GM18517 (cell line): Measurements from ENCODE around the gene PF4V1.

ENCODE experiments used
- ATAC-seq: cut with Tn5 transposase; IDR thresholded peaks from one replicate; pipeline ENCODE4 v1.9.1; 2021; ENCODE audit warnings: mild to moderate bottlenecking, moderate library complexity; ENCODE audit not compliant: unreplicated experiment

Gene PF4V1

GRCh38 chr4:73844806-73845205 is 8.3 kb upstream of the PF4V1 start:
- no peak for ATAC-seq

- ATAC-seq = no peak
Measured at GRCh38 chr4:73847526-73848182, 5.4 kb upstream of the PF4V1 start.

GRCh38 chr4:73848183-73848777 is 4.8 kb upstream of the PF4V1 start:
- ATAC-seq = no peak

GRCh38 chr4:73850261-73850970 is 2.7 kb upstream of the PF4V1 start:
- no peak for ATAC-seq

GRCh38 chr4:73851293-73851692 is 1.8 kb upstream of the PF4V1 start:
- no peak for ATAC-seq

GRCh38 chr4:73852771-73853170 is 325 bp upstream of the PF4V1 start:
- ATAC-seq = no peak

- no peak for ATAC-seq
Measured at GRCh38 chr4:73853718-73854473, 800 bp downstream of the PF4V1 start.

GRCh38 chr4:73855406-73855805 is 2.3 kb downstream of the PF4V1 start:
- no peak for ATAC-seq

- no peak for ATAC-seq
Measured at GRCh38 chr4:73856518-73856917, 3.4 kb downstream of the PF4V1 start.

GRCh38 chr4:73859614-73860088 is 6.6 kb downstream of the PF4V1 start:
- ATAC-seq = no peak

GRCh38 chr4:73860181-73860580 is 7.1 kb downstream of the PF4V1 start:
- ATAC-seq = no peak

- ATAC-seq = no peak
Measured at GRCh38 chr4:73860917-73861316, 7.8 kb downstream of the PF4V1 start.

- no peak for ATAC-seq
Measured at GRCh38 chr4:73862322-73862721, 9.2 kb downstream of the PF4V1 start.

GRCh38 chr4:73864365-73864764 is 11.3 kb downstream of the PF4V1 start:
- no peak for ATAC-seq

GRCh38 chr4:73864961-73865360 is 11.9 kb downstream of the PF4V1 start:
- no peak for ATAC-seq

GRCh38 chr4:73865431-73866096 is 12.5 kb downstream of the PF4V1 start:
- no peak for ATAC-seq

- no peak for ATAC-seq
Measured at GRCh38 chr4:73866246-73866645, 13.2 kb downstream of the PF4V1 start.

- no peak for ATAC-seq
Measured at GRCh38 chr4:73867783-73868182, 14.7 kb downstream of the PF4V1 start.

- ATAC-seq = no peak
Measured at GRCh38 chr4:73868206-73869129, 15.4 kb downstream of the PF4V1 start.
